ENCODE measurements around the gene AWAT1. TPM values are rescaled to one million over a fixed set of nuclear protein-coding genes. Genes with fewer than 3 reads are reported as not detected.
A peak's percentile ranks its signal among the peaks of the same experiment; 100 is the strongest.

The AWAT1 gene
- total RNA-seq, 1 experiment from 2014 or later = not detected

DNA sequence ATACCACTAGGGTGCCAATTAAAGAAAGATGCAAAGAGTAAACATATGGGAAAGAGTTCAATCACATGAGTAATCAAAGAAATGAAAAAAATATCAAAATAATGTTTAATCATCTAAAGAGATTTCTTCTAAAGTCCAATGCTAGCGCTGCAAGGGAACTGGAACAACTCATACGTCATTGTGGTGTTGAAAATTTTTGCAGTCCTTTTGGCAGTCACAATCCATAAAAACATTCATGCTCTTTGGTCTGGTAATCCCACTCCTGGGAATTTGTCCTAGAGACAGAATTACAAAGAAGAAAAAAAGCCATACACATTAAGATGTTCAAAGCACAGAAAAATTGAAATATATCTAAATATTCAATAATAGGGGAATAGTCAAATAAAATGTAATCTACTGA lies 21.0 kb downstream of the AWAT1 start:
- no TSS peak for BruUV-seq (replicated peaks)

DNA sequence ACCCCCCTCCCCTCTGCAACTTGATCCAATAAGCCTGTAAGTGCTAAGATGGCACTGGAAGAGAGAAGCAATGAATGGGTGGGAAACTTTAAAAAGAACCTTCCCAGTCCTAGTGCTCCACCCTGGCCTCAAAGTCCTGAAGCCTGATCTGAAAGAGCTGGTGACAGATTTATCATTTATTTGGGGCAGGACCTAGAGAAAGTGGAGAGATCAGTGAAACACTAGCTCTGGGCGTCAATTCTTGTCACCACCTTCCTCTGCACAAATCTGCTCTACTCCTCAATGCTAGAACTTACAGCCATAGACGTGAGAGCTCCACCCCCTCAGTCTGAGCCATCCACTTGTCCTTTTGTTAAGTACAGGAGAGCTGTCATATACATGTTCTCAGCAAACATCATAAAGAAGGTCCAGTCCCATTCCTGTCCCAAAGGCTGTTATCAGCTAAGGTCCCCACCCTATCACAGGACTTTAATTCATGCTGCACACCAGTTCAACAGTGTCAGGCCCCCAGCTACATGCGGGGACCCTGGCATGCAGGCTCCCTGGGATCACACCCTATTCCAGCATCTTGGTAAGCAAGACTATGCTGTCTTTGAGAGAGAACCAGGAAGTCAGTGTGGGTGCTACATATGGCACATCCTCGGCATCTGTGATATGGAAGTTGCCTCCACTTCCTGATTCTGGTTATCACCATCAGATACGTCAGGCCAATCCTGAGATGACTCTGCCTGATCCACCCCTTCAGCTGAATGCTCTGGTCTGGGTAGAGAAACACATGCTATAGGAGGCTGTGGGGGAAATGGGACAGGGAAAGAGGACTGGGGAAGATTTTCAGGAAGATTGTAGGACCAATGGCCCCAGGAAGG lies 23.2 kb downstream of the AWAT1 start:
- Histone ChIP-seq H3K4me2 (no peak overlapping the region), H2AFZ (no peak overlapping the region), H3K27me3 (ENCODE audit: insufficient read depth, low read depth) (no peaks in the 10 kb centered on the region), H3K9me2 (ENCODE audit: insufficient read depth) (no peaks in the 10 kb centered on the region), H3K27ac (no peak overlapping the region), H3K36me3 (ENCODE audit: low read depth) (no peaks in the 10 kb centered on the region), H3K79me2 (ENCODE audit: low read depth) (no peaks in the 10 kb centered on the region), H4K20me1 (ENCODE audit: insufficient read depth) (no peaks in the 10 kb centered on the region), H3K9me3 (ENCODE audit: insufficient read depth, low read depth) (no peaks in the 10 kb centered on the region; the same call in 1 of the 2 replicates), H3K4me1 (replicated peaks; ENCODE audit: insufficient read depth) (peaks cover 24% of the 10 kb centered on the region), H3F3A (ENCODE audit: insufficient read depth, low read depth) (0 out of 2 replicates have a peak, but pooled peaks cover 3% of the 10 kb centered on the region), H3K4me3 (no peak overlapping the region)
- POLR2A ChIA-PET (ENCODE audit: unreplicated experiment) = no interaction called here
- TF ChIP-seq, protein P1, sequence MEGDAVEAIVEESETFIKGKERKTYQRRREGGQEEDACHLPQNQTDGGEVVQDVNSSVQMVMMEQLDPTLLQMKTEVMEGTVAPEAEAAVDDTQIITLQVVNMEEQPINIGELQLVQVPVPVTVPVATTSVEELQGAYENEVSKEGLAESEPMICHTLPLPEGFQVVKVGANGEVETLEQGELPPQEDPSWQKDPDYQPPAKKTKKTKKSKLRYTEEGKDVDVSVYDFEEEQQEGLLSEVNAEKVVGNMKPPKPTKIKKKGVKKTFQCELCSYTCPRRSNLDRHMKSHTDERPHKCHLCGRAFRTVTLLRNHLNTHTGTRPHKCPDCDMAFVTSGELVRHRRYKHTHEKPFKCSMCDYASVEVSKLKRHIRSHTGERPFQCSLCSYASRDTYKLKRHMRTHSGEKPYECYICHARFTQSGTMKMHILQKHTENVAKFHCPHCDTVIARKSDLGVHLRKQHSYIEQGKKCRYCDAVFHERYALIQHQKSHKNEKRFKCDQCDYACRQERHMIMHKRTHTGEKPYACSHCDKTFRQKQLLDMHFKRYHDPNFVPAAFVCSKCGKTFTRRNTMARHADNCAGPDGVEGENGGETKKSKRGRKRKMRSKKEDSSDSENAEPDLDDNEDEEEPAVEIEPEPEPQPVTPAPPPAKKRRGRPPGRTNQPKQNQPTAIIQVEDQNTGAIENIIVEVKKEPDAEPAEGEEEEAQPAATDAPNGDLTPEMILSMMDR (conservative IDR thresholded peaks at IDR 0.05) = no peak
- no TSS peak for BruUV-seq (replicated peaks)
- intact Hi-C loops (cut with micrococcal nuclease; ENCODE audit: unreplicated experiment) = no loop called here
- CTCF ChIA-PET = no interaction called here
- DNase-seq = peak in 1 of 2 experiments; percentile 33

More for the DNA sequence above, 21.0 kb downstream of the AWAT1 start:
- POLR2A ChIA-PET (ENCODE audit: unreplicated experiment) = no interaction called here
- CTCF ChIA-PET = no interaction called here
- Histone ChIP-seq H3K79me2 (ENCODE audit: low read depth) (no peaks in the 10 kb centered on the region), H3K9me2 (ENCODE audit: insufficient read depth) (no peaks in the 10 kb centered on the region), H3K9me3 (ENCODE audit: insufficient read depth, low read depth) (no peaks in the 10 kb centered on the region; the same call in 1 of the 2 replicates), H3F3A (ENCODE audit: insufficient read depth, low read depth) (0 out of 2 replicates have a peak, but pooled peaks cover 3% of the 10 kb centered on the region), H3K27me3 (ENCODE audit: insufficient read depth, low read depth) (no peaks in the 10 kb centered on the region), H3K36me3 (ENCODE audit: low read depth) (no peaks in the 10 kb centered on the region), H3K4me2 (no peak overlapping the region), H3K27ac (no peak overlapping the region), H4K20me1 (ENCODE audit: insufficient read depth) (no peaks in the 10 kb centered on the region), H3K4me3 (no peak overlapping the region), H2AFZ (no peak overlapping the region), H3K4me1 (replicated peaks; ENCODE audit: insufficient read depth) (peaks cover 24% of the 10 kb centered on the region)
- no peak for TF ChIP-seq EZH2 (IDR thresholded peaks at IDR 0.05; ENCODE audit: low read depth)
- intact Hi-C loops (cut with micrococcal nuclease; ENCODE audit: unreplicated experiment) = no loop called here
- no peak for DNase-seq

DNA sequence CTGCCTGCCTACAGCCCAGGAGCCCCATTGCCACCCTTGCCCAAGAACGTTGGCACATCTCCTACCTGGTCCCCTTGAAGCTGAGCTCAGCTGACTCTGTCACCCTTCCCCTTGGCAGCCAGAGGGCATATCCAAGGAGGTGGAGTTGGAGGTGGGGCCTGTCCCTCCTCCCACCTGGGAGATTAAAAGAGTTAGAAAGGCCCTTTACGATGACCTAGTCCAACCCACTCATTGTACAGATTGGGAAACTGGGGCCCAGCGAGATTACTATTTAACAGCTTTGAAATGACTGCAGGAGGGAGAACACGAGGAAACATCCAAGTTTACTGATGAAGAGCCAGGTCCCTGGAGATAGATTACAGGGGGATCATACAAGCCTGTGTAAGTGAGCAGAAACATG lies 25.6 kb downstream of the AWAT1 start, which contains the start of gene P2RY4:
Gene P2RY4, minus strand, starts transcription at position 101 of the 400 bp plus-strand sequence. CDS start 580 bp downstream, outside the sequence.
- Histone ChIP-seq H3K27ac (no peak within 1 kb of the TSS), H3K4me2 (no peak within 1 kb of the TSS), H3K9me2 (ENCODE audit: insufficient read depth) (no peaks in the 10 kb centered on the region), H2AFZ (no peak within 1 kb of the TSS), H3K27me3 (ENCODE audit: insufficient read depth, low read depth) (no peaks in the 10 kb centered on the region), H3K4me1 (replicated peaks; ENCODE audit: insufficient read depth) (peaks cover under 1% of the 10 kb centered on the region; the same call in 1 of the 2 replicates), H4K20me1 (ENCODE audit: insufficient read depth) (no peaks in the 10 kb centered on the region), H3K36me3 (ENCODE audit: low read depth) (no peaks in the 10 kb centered on the region), H3K79me2 (ENCODE audit: low read depth) (no peaks in the 10 kb centered on the region), H3K9me3 (ENCODE audit: insufficient read depth, low read depth) (no peaks in the 10 kb centered on the region; the same call in 1 of the 2 replicates), H3F3A (ENCODE audit: insufficient read depth, low read depth) (no peaks in the 10 kb centered on the region), H3K4me3 (no peak within 1 kb of the TSS)
- CTCF ChIA-PET = no interaction called here
- TF ChIP-seq EZH2 (IDR thresholded peaks at IDR 0.05; ENCODE audit: low read depth) = no peak
- TF ChIP-seq, protein P1 (conservative IDR thresholded peaks at IDR 0.05) = no peak
- DNase-seq = no peak
- intact Hi-C loops (cut with micrococcal nuclease; ENCODE audit: unreplicated experiment) = loop anchor here (5.0 kb wide), 1 partner anchor 228 kb away; no protein-coding TSS in a partner anchor
- no TSS peak for BruUV-seq (replicated peaks)
- POLR2A ChIA-PET (ENCODE audit: unreplicated experiment) = no interaction called here

Data from PC-9 (cell line).